ENCODE data around the gene TNRC6A.

- TF ChIP-seq CTCF (conservative IDR thresholded peaks at IDR 0.05), result no peak
- TF ChIP-seq EZH2 (IDR thresholded peaks at IDR 0.05; ENCODE audit: low read depth), result no peak
Observed at GRCh38 chr16:24730914-24731313, 1.5 kb downstream of the TNRC6A start.
